RWPE2 (cell line): ENCODE measurements around the gene SPTLC3.

ENCODE experiments used
- ATAC-seq: fragments of 200-7000 bp; cut with Tn5 transposase; 3 replicates; pipeline ENCODE4 v1.9.1; 2021; ENCODE audit warnings: low read depth
- DNase-seq: peaks from one replicate; pipeline ENCODE4 v3.0.0-alpha.2; 2020; ENCODE audit warnings: low spot score
- H3K27ac ChIP-seq: fragments of 450-650 bp; 2 replicates; pipeline ENCODE4 v1.5.1; 2017; ENCODE audit warnings: mild to moderate bottlenecking; ENCODE audit not compliant: poor library complexity, severe bottlenecking
- H3K27me3 ChIP-seq: fragments of 250-450 bp; sonication (Bioruptor Pico); 2 replicates; pipeline ENCODE4 v1.5.1; 2021; ENCODE audit warnings: mild to moderate bottlenecking, moderate library complexity; ENCODE audit not compliant: insufficient read depth, poor library complexity, severe bottlenecking
- H3K36me3 ChIP-seq: fragments of 250-450 bp; sonication (Bioruptor Pico); 2 replicates; pipeline ENCODE4 v1.5.1; 2020; ENCODE audit warnings: low read depth, mild to moderate bottlenecking, moderate library complexity
- H3K4me1 ChIP-seq: fragments of 250-450 bp; sonication (Bioruptor Pico); 2 replicates; pipeline ENCODE4 v1.5.1; 2021; ENCODE audit warnings: mild to moderate bottlenecking, moderate library complexity; ENCODE audit not compliant: insufficient read depth, poor library complexity, severe bottlenecking
- H3K4me3 ChIP-seq: fragments of 250-450 bp; sonication (Bioruptor Pico); 2 replicates; pipeline ENCODE4 v1.5.1; 2021; ENCODE audit warnings: mild to moderate bottlenecking, moderate library complexity; ENCODE audit not compliant: severe bottlenecking
- H3K9me3 ChIP-seq: fragments of 250-450 bp; sonication (Bioruptor Pico); 2 replicates; pipeline ENCODE4 v1.5.1; 2021; ENCODE audit warnings: mild to moderate bottlenecking, moderate library complexity; ENCODE audit not compliant: severe bottlenecking
- CTCF ChIP-seq: fragments of 450-650 bp; IDR thresholded peaks from one replicate; pipeline ENCODE4 v1.5.1; 2017; ENCODE audit warnings: mild to moderate bottlenecking, moderate library complexity; ENCODE audit not compliant: poor library complexity, severe bottlenecking

The SPTLC3 gene

DNA sequence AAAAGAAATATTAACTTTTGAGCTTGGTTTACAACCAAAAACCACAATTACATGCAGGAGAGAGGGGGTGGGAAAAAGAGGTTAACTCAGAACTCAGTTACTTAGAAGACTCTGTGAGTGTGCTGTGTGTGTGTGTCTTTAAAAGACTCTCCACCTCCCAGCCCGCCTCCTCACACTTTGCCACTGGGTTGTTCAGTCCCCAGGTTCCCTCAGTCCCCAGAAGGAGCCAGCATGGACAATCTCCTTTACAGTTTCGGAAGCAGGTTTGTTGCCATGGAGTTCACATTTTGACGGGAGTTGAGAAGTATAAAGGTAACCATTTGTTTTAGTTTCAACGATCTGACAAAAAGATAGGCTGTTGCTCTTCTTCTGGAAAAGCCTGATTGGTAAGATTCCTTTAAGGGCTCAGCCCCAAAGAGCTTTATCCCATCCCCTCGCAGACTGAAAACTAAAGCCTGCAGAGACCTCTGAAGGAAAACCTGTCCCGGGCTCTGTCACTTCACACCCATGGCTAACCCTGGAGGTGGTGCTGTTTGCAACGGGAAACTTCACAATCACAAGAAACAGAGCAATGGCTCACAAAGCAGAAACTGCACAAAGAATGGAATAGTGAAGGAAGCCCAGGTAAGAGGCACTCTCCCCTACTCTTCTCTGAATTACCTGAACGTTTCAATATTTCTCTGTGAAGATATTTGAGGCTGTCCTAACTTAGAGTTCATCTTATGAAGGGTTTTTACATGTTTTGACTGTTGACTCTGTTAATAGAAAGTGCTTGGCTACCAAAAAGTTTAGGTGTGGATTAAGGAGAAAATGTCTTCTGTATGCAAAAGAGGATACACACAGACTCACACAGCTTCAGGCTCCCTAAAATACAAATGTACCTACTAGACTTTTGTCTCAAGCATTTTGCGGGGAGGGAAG, at the start of gene SPTLC3:
Gene SPTLC3 (plus strand): TSS at position 212 of the 921 bp plus-strand sequence. CDS start 296 bp downstream, at position 508.
- H3K27ac ChIP-seq = peak within 1 kb of the TSS; percentile 38

DNA sequence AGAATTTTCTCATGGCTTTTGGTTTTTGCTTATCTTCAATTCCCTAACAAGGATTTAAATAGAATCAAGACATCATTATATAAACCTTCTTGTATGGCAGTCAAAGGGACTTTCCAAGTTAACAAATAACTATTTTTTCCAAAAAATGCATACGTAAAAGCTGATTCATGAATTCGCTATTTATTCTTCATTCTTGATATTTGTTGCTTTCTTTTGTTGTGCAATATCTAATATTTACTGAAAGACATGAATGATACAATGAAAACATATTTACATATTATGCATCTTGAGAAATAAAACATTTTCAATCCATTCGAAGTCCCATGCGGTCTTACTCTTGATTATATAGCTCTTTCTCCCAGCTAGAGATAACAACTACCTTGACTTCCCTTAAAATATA, 47.0 kb upstream of the SPTLC3 start:
- H3K27me3 ChIP-seq = no peaks in the 10 kb centered on the region

More for the DNA sequence above, at the start of gene SPTLC3:
- Histone ChIP-seq H3K27me3 (no peaks in the 10 kb centered on the region), H3K36me3 (no peaks in the 10 kb centered on the region), H3K4me1 (peaks cover 18% of the 10 kb centered on the region), H3K4me3 (peak within 1 kb of the TSS; percentile 19), H3K9me3 (no peaks in the 10 kb centered on the region)
- TF ChIP-seq CTCF = peak; percentile 28
- DNase-seq = no peak
- ATAC-seq = peak; percentile 56

GRCh38 chr20:12962895-12963294, 45.9 kb upstream of the SPTLC3 start:
- H3K27ac ChIP-seq = no peak overlapping the region
- ATAC-seq (no peak), DNase-seq (no peak)
- no peaks in the 10 kb centered on the region for H3K9me3 ChIP-seq
- TF ChIP-seq CTCF = no peak
- no peaks in the 10 kb centered on the region for H3K36me3 ChIP-seq
- peaks cover 4% of the 10 kb centered on the region for H3K4me1 ChIP-seq
- no peaks in the 10 kb centered on the region for H3K27me3 ChIP-seq
- H3K4me3 ChIP-seq = no peak overlapping the region

More for the DNA sequence above, 47.0 kb upstream of the SPTLC3 start:
- Histone ChIP-seq H3K36me3 (no peaks in the 10 kb centered on the region), H3K4me1 (peaks cover 4% of the 10 kb centered on the region), H3K4me3 (no peak overlapping the region), H3K27ac (no peak overlapping the region), H3K9me3 (no peaks in the 10 kb centered on the region)
- no peak for ATAC-seq
- no peak for TF ChIP-seq CTCF
- no peak for DNase-seq

DNA sequence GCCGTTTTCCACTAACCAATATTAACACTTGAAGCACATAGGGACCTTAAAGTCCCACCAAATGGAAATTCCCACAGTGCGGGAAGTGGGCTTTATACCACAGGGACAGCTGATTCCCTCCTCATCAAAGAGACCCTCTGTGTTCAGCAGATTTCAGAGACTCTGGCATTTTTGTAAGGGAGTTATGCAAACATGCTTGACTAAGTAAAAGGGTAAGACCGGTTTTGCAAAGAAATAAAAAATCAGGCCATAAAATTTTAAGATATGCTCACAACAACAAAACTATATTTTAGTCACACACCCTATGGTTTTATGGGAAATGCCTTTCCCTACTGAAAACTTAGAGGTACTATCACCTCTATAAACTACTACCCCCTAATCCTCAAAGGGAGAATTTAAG, 45.4 kb upstream of the SPTLC3 start:
- DNase-seq = no peak
- H3K27ac ChIP-seq = no peak overlapping the region
- H3K4me1 ChIP-seq = peaks cover 4% of the 10 kb centered on the region
- H3K4me3 ChIP-seq = no peak overlapping the region
- TF ChIP-seq CTCF = no peak
- H3K36me3 ChIP-seq = no peaks in the 10 kb centered on the region
- H3K27me3 ChIP-seq = no peaks in the 10 kb centered on the region
- no peaks in the 10 kb centered on the region for H3K9me3 ChIP-seq
- ATAC-seq = no peak
